Measurements from ENCODE around the gene NELFB. TPM values are rescaled to one million over a fixed set of nuclear protein-coding genes. Genes with fewer than 3 reads are reported as not detected.

The NELFB gene
- total and polyA plus RNA-seq, 9 of the 15 experiments (the other 6 are each of a cell fraction or from before 2014, with no cell fraction given): 0.24 to 84.0 (median 29.7) TPM

GRCh38 chr9:137240841-137241489, 14.2 kb upstream of the NELFB start, which contains the start of gene TUBB4B (continued):
- TF ChIP-seq NFRKB (IDR thresholded peaks at IDR 0.05; ENCODE audit: low read depth) (peak; percentile 39; the same call in 1 of the 2 replicates), E2F3 (CRISPR knock-in tag; IDR thresholded peaks at IDR 0.05) (peak; percentile 59; the same call in 1 of the 2 replicates), ZNF444 (CRISPR knock-in tag; IDR thresholded peaks at IDR 0.05) (no peak), MYC (IDR thresholded peaks at IDR 0.05; ENCODE audit: low read depth, low read length) (peak; percentile 59), MYC (CRISPR knock-in tag; IDR thresholded peaks at IDR 0.05; ENCODE audit: borderline replicate concordance, low read depth) (no peak), ZNF121 (CRISPR knock-in tag; conservative IDR thresholded peaks at IDR 0.05) (no peak), CTBP1 (IDR thresholded peaks at IDR 0.05; ENCODE audit: borderline replicate concordance) (peak; percentile 95), SFPQ (IDR thresholded peaks at IDR 0.05; ENCODE audit: low read depth, low read length) (no peak), PTRF (tag; IDR thresholded peaks at IDR 0.05) (no peak), KLF10 (CRISPR knock-in tag; IDR thresholded peaks at IDR 0.05) (no peak), SMARCE1 (IDR thresholded peaks at IDR 0.05) (no peak), THRB (CRISPR knock-in tag; conservative IDR thresholded peaks at IDR 0.05) (peak; percentile 88; the same call in 1 of the 2 replicates), TCF7 (IDR thresholded peaks at IDR 0.05; ENCODE audit: borderline replicate concordance) (peak; percentile 26; the same call in 1 of the 2 replicates), CHCHD3 (CRISPR knock-in tag; IDR thresholded peaks at IDR 0.05) (0 out of 2 replicates have a peak, but pooled peaks have one; percentile 74), XRCC5 (IDR thresholded peaks at IDR 0.05; ENCODE audit: low read depth, low read length) (no peak), RB1 (IDR thresholded peaks at IDR 0.05; ENCODE audit: low read depth) (peak; percentile 94), TARDBP (IDR thresholded peaks at IDR 0.05) (peak; percentile 42; the same call in 1 of the 2 replicates), ZKSCAN3 (CRISPR knock-in tag; IDR thresholded peaks at IDR 0.05) (no peak), PML (IDR thresholded peaks at IDR 0.05; ENCODE audit: low read length) (peak; percentile 93), ZNF324 (CRISPR knock-in tag; IDR thresholded peaks at IDR 0.05) (no peak), HDAC1 (IDR thresholded peaks at IDR 0.05) (peak in 1 of 2 experiments; percentile 36; a peak in 2 of 4 replicates), PTTG1 (tag; IDR thresholded peaks at IDR 0.05; ENCODE audit: low read depth) (no peak), HMGXB4 (CRISPR knock-in tag; IDR thresholded peaks at IDR 0.05) (0 out of 2 replicates have a peak, but pooled peaks have one; percentile 38), PCBP1 (IDR thresholded peaks at IDR 0.05; ENCODE audit: low read depth, low read length, poor library complexity, severe bottlenecking) (peak; percentile 49), PHF8 (IDR thresholded peaks at IDR 0.05; ENCODE audit: borderline replicate concordance, low read length) (peak; percentile 59; the same call in 1 of the 2 replicates), ZNF766 (CRISPR knock-in tag; conservative IDR thresholded peaks at IDR 0.05) (no peak), SP1 (CRISPR knock-in tag; IDR thresholded peaks at IDR 0.05) (peak; percentile 95)
